ENCODE data around the gene ACIN1.
A peak's percentile ranks its signal among the peaks of the same experiment; 100 is the strongest.
"Not testable (repeated sequence)": the region's sequence is repeated elsewhere in the genome, so short reads cannot be mapped to it uniquely, and the experiment has no call there.

ACIN1 gene

GRCh38 chr14:23125011-23125410 lies 30.1 kb upstream of the ACIN1 start:
- no peak for DNase-seq (ENCODE audit: low read depth in 3 of 3)

GRCh38 chr14:23124337-23124954 lies 29.5 kb upstream of the ACIN1 start:
- DNase-seq (ENCODE audit: low read depth in 3 of 3) = no peak

DNA sequence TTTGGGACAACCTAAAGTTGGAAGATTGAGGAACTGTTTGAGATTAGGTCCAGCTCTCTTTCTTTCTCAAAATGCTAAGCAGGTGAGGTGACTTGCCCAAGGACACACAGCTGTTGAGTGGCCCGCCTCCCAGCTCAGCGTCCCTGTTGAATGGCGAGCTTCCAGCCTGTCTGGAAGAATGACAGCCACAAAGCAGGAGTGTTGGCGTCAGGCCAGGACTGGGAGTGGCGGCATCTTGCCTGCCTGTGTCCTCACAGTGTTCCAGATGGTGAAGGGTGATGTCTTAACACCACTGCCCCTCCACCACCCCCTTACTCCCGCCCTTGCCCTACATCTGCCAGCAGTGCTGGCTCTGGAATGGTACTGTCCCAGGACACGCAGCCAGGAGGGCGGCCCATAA lies 28.5 kb upstream of the ACIN1 start:
- DNase-seq (ENCODE audit: low read depth in 3 of 3) = no peak

- no peak for DNase-seq (ENCODE audit: low read depth in 3 of 3)
These were observed 27.1 kb upstream of the ACIN1 start for GRCh38 chr14:23122086-23122485.

DNA sequence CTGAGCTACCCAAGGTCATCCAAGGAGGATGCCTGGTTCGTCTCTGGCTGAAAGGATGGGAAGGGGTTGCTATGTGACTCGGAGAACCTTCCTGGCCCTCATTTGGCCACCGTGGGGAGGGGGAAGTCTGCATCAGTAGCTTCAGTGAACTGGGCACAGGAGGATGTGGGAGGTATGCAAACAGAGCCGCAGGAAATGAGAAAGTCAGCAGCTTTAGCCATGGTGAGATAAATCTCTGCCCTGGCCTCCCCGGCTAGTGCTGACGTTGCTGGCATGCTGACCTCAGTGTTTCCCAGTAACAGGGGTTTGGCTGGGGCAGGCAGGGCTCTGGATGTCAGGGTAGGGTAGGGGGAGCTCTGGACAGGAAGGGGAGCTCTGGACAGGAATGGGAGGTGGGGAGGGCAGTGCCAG lies 26.4 kb upstream of the ACIN1 start:
- DNase-seq (ENCODE audit: low read depth in 3 of 3) = no peak

DNA sequence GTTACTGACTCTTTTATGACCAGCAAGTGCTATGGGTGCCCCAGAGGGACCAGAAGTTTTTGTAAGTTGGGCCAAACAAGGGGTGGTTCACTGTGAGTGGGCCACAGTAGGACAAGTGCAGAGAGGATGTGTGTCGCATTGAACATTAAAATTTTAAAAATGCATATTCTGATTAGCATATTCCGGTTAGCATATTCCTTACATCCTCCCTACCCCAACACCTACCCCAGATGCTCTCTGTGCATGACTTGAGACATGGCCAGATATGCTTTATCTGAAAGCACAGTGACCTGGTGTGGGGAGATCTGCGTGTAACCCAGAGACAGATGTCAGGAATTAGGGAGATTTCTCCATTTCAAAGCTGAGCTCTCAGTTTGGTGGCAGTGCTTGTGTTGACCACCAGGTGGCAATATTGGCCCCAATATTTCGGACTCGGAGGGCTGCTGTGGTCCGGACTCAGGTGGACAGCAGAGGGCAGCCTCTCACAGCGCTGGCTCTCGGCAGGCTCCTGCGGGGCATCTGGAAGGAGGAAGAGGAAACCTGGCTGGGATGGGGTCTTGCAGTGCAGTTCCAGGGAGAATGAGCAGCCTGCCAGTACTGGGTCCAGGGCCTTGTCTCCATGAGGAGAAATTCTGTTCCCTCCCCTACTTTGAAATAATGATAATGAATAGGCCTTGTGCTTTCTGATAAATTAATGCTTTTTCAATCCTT lies 25.8 kb upstream of the ACIN1 start:
- peak; percentile 71 to 80 (median 71) for DNase-seq (ENCODE audit: low read depth in 3 of 3)

- DNase-seq (ENCODE audit: low read depth in 3 of 3) = no peak
These were observed 24.7 kb upstream of the ACIN1 start for GRCh38 chr14:23119363-23120327.

DNA sequence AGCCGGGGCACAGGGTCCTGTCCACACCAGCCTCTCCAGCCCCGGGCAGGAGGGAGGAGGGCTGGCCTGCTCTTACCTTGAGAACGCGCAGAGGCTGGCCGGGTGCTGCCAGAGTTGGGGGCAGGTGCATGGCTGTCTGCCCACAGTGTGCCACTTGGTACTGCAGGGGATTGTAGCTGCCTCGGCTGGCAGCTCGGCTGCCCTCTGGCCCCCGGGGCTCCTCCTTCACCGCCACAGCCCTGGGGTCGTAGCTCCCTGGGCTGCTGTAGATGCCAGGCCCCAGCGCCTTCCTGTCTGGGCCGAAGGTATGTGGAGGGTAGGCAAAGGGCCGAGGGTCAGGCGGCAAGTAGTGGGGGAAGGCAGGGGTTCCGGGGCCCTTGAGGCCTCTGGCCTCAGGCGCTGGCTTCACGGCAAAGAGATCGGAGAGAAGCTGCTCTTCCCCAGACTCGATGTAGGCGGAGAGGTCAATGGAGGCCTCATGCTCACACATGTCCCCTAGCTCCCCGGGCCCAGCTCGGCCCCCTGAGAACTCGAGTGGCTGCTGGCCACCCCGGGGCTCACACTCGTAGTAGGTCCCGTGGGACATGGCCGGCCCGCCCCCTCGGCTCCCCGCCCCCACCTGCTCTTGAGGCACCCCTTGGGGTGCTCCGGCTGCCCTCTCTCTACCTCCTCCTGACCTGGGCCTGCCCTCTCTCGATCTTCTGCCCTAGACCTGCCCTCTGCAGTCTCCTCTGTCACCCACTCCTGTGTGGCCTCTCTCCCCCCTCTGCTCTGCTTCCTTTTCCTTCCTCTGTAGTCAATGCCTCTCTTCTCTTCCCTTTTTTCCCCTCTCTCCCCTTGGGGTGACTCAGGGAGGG lies 23.8 kb upstream of the ACIN1 start, which contains the start of gene CEBPE:
TSS of gene CEBPE (minus strand) at position 750 of the 857 bp plus-strand sequence. CDS start at position 586, 164 bp downstream.
- DNase-seq (ENCODE audit: low read depth in 3 of 3) = no peak

GRCh38 chr14:23117371-23118020 lies 22.6 kb upstream of the ACIN1 start:
- DNase-seq (ENCODE audit: low read depth in 3 of 3) = no peak

- DNase-seq (ENCODE audit: low read depth in 3 of 3) = no peak
These were observed 21.0 kb upstream of the ACIN1 start for GRCh38 chr14:23115918-23116317.

GRCh38 chr14:23115039-23115731 lies 20.2 kb upstream of the ACIN1 start:
- DNase-seq (ENCODE audit: low read depth in 3 of 3) = no peak

GRCh38 chr14:23114669-23115038 lies 19.7 kb upstream of the ACIN1 start:
- no peak for DNase-seq (ENCODE audit: low read depth in 3 of 3)

GRCh38 chr14:23114120-23114458 lies 19.2 kb upstream of the ACIN1 start:
- DNase-seq (ENCODE audit: low read depth in 3 of 3) = no peak

- no peak for DNase-seq (ENCODE audit: low read depth in 3 of 3)
These were observed 18.6 kb upstream of the ACIN1 start for GRCh38 chr14:23113431-23114119.

- DNase-seq (ENCODE audit: low read depth in 3 of 3) = no peak
These were observed 17.6 kb upstream of the ACIN1 start for GRCh38 chr14:23112359-23113178.

DNA sequence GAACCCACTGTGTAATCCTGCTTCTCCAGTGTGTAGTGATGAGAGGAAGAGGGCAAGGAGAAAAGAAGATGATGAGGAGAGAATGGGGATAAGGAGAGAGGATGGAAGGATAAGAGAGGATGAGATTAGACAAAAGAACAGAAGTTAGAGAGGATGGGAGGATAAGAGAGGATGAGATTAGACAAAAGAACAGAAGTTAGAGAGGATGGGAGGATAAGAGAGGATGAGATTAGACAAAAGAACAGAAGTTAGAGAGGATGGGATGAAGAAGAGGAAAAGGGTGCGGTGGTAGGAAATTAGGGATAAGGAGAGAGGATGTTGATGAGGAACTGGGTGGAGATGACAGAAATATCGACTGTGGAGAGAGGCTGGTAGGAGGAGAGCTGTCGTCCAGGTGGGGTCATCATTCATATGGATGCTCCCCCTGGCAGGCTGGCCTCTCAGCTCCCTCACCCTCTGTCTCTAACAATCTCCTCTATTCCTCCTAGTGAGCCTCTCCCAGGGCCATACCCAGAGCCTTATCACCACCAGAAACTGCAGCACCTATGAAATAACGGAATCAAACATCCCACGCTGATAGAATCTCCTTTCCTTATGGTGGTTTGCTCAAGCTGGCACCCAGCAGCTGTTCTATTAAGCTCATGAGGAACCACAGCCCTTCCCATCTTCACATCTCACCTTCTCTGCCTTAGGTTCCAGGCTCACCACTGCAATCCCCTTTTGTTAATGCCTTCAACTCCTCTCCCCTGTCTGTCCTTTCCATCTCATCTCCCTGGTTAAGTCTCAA lies 15.8 kb upstream of the ACIN1 start:
- DNase-seq (ENCODE audit: low read depth in 3 of 3) = no peak

DNA sequence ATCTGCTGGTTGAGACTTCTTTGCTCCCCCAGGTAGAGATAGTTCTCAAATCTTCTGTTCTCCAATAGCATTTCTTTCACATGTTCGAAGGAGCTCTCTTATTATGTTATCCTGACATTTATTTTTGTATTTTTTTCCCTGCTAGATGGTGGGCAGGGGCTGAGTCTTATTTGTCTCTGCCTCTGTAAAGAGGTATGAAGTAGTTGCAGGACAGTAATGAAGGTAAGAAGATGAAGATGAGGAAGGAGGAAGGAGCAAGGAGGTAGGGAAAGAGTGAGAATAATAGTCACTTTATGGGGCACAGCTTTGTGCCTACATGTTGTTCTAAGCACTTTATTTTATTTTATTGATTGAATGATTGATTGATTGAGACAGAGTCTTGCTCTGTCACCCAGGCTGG lies 14.8 kb upstream of the ACIN1 start:
- no peak for DNase-seq (ENCODE audit: low read depth in 3 of 3)

DNA sequence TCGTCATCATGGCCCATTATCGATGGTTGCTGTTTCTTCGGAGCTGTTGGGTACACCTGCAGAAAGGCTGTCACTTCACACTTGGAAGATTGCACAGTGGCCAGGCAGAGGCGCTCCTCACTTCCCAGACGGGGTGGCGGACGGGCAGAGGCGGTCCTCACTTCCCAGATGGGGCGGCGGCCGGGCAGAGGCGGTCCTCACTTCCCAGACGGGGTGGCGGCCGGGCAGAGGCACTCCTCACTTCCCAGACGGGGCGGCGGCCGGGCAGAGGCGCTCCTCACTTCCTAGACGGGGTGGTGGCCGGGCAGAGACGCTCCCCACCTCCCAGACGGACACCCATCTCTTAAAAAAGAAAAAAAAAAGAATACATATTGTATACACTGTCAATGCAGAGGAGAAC lies 13.2 kb upstream of the ACIN1 start:
- not testable (repeated sequence) for DNase-seq (ENCODE audit: low read depth in 3 of 3)

Data from stimulated activated CD4-positive, alpha-beta T cell treated with anti-CD3 and anti-CD28 coated beads, TNF-alpha, amount 100 ng/mL, for 48 hours (primary cell).